DMS79 (cell line): Measurements from ENCODE around the gene NMT1.
"Not testable (repeated sequence)": the region's sequence is repeated elsewhere in the genome, so short reads cannot be mapped to it uniquely, and the experiment has no call there.

Experiments used
- DNase-seq: peaks from one replicate; lab custom pipeline; 2025; lab: John Stamatoyannopoulos, UW

Gene NMT1

DNA sequence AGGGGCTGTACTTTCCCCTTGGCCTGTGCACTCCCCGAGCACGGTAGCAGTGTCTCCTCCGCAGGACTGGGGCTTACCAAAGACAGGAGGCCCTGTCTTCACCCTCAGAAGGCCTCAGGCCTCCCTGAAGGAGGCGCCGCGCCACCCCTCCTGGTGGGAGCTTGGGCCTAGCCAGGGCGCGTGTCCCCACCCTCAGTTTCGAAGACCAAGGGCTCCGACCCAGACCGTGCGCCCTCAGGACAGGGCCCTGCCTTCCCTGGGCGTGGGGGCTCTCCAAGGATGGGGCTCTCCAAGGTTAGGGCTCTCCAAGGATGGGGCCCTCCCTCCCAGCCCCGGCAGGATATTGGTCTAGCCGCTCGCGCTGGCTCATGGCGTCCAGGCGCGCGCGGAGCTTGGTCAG lies 59.4 kb downstream of the NMT1 start:
- DNase-seq = no peak

DNA sequence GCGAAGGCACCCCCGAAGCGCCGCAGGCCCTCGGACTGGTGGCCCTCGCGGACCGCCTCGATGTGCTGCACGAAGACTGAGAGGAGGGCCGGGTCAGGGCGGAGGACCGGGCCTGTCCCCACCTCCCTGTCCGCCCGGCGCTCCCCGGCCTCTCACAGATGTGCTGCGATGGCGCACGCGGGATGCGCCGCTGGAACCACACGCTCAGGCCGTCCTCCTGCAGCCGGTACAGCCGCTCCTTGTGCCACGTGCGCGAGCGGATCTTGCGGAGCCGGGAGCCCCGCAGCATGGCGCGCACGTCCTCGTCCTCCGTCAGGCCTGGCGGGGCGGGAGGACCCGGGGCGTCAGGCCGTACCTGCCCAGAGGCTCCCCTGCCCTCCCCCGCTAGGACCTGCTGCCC lies 59.9 kb downstream of the NMT1 start:
- no peak for DNase-seq

DNA sequence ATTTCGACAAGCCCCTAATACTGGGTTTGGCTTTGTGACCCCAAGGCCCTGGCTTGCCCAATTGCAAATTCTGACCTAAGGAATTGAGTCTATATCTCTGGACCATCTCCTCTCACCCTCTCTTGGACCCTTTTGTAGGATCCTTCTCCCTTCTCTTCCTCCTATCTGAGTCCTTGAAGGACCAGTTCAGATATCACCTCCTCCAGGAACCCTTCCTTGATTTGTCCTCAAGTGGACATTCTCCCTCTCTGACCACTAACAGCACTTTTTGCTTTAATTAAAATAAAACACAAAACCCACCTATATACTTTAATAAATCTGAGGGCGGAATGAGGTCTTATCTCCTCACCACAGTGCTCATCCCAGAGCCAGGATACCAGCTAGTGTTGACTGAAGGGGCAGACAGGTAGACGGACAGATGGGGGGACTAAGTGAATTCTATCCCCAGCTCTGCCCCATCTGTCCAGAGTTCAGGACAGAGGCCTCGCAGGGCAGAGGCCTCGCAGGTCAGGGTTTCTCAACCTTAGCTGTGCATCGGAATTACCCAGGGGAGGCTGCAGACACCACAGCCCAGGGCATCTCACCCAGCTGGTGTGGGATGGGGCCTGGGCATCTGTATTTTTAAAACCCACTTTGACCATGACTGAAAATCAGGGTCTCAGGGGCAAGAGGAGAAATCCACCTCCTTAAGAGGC lies 62.1 kb downstream of the NMT1 start:
- no peak for DNase-seq

DNA sequence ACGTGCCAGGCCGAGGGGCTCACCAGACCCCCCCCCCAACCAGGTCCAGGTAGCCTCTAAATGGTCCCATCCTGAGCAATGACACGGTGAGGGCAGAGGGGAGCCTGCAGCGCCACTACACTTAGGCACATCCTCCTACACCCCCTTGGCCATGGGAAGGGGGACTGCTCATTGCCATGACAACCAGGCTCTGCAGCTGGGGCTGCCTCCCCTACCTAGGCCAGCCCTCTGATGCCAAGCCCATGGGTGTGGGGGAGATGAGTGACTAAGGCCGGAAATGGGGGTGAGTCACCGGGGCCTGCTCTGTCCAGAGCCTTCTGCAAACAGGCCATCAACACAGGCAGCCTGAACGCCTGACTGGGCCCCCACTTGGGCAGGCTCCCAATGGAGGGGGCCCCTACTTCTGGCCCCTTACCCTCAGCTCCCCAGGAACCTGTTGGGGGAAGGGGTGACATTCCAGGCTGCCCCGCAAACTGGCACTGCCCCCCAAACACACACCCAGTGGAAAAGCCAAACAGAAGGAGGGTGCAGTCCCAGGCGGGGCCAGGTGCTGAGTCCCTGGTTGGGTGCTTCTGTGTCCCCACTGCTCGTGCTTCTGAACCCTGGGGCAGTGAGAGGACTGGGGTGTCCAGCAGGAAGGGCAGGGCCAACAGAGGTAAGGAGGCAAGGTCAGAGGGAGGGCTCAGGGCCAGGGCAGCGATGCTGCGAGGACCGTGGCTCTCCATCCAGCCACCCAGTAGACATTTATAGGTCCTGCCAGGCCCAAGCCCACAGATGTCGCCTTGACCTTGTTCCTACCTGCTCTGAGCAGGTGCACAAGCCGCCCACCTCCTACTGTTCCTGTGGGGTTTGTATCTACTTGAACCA lies 63.0 kb downstream of the NMT1 start:
- no peak for DNase-seq

GRCh38 chr17:45124797-45125122 lies 63.6 kb downstream of the NMT1 start:
- DNase-seq = not testable (repeated sequence)

DNA sequence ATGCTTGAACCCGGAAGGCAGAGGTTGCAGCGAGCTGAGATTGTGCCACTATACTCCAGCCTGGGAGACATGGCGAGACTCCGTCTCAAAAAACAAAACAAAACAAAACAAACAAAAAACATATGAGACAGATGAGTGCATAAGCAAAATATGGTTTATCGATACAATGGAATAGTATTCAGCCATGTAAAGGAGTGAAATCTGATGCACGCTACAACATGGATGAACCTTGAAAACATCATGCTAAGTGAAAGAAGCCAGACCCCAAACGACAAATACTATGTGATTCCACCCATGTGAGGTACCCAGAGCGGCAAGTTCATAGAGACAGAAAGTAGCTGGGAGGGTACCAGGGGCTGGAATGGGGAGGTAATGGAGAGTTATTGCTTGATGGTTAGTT lies 64.4 kb downstream of the NMT1 start:
- DNase-seq = no peak

DNA sequence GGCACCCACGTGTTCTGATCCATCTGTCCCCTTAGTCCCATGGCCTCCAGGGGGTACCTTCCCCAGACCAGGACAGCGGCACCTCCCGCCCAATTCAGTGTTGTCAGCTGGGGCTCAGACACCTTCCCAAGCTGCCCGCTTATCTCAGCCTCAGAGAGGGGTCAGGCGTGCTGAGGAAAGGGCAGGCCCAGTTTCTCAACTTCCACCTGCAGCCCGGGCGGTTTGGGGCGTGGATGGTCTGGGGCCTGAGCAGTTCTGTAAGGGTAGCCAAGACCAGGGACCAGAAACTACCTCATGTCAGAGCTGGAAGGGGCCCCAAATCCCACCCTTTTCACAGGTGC lies 66.1 kb downstream of the NMT1 start:
- no peak for DNase-seq

DNA sequence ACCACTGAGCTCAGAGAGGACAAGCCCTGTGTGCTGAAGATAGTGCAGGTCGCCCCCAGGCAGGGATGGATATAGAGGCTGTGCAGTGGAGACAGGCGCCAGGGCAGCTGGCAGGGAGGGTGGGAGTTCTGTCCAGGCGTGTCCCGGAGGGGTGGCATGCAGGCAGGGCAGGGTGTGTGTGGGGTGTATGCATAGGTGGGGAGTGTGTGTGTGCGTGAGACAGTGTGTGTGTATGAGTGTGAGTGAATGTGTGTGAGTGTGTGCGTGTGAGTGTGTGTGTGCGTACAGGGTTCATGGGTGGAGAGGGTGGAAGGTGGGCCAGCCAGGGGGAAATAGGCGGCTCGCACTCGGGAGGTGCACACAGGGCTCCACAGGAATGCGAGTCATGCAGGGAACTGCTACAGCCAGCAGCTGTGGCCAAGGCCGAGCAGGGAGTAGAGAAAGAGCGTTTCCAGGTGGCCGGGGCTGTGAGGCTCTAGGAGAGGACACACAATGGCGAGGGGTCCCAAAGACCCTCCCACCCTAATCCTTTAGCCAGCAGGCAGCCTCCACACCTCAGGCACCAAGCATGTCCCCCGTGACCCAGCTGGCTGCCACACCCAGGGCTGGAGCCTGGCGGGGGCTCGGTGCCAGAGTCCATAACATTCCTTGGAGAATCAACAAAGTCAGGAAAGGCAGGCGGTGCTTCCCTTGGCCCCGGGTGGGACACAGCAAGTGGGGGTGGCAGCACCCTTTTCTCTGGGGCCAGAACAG lies 66.6 kb downstream of the NMT1 start:
- no peak for DNase-seq

DNA sequence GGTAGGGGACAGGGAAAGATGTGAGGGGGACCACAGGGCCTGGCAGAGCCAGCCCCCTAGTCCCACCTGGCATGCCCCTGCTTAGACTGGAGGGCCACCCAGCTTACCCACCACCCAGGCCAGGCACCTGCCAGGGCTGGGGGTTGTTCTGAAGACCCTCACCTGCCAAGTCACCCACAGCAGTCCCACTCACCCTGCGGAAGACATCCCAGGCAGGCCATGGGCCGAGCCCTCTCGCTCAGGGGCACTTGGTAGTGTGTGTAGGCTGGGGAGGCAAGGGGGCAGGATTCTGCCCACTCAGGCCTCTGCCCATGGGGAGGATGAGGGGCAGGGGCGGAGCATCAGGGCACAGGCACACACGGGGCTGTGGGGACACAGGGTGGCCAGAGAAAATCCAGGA lies 67.2 kb downstream of the NMT1 start:
- DNase-seq = no peak

DNA sequence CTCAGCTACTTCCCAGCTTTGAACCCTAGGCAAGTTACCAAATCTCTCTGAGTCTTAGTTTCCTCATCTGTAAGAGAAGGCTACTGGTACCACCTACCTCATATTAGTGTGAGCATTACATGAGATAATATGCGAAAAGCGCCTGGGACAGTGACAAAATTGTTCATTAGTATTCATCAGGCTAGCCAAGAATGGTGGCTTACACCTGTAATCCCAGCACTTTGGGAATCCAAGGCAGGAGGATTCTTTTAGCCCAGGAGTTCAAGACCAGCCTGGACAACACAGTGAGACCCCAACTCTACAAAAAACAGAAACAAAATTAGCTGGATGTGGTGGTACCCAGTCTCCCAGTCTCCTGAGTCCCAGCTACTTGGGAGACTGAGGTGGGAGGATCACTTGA lies 67.9 kb downstream of the NMT1 start:
- no peak for DNase-seq

DNA sequence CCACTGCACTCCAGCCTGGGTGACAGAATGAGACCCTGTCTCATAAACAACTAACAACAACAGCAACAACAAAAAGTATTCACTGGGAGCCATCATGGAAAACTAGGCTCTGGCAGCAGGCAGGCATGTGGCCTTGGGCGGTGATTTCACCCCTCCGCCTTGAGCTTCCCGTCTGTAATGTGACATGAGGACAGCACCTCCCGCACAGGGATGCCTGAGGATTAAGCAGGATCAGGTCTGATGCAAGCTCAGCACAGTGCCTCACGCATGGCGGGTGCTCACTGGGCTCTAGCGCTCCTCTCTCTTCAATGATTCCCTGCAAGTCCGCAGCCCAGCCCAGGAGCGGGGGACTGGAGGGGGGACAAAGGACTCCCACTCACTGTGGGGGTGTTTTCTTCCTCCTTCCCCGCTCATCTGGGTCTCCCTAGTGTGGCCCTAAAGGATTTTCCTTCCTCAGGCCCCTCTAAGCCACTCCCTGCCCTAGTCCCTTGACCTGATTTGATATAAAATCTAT lies 68.4 kb downstream of the NMT1 start:
- DNase-seq = no peak

GRCh38 chr17:45129940-45130680 lies 69.0 kb downstream of the NMT1 start:
- DNase-seq = no peak

DNA sequence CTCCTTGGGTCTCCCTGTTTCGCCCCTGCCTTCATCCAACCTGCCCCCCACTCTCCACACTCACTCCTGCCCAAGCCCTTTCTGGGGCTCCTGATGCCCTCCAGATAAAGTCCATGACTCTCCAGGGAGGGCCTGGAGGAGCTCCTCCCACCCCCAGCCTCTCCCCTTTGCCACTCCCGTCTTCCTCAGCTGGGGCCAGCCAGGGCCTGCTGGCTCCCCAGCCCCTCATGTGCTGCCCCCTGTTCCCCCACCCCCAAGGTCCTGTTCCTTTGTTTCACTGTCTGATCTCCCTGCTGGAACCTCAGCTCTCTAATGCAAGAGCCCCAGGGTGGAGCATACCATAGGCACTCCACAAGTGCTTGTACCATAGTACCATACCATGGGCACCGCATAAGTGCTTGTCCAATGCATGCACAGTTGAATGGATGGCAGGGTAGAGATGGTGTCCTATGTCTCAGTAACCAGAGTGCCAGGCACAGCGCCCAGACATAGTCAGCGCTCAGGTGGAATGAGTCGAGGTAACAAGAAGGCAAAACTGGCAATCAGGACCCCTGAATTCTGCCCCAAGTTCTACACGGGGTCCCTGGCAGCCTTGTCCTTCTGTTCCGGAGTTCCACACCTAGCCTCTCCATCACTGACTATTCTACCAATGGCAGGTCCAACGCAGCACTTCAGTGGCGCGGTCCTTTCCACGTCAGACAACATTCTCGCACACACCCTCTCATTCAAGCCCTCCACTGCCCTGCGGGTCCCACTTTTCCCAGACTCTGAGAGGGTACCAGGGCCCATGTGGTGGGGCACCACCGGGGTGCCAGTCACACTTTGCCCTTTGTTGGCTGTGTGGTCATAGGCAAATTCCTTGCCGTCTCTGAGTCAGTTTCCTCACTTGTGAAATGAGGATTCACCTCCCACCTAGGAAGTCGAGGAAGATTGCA lies 69.8 kb downstream of the NMT1 start:
- DNase-seq = no peak

DNA sequence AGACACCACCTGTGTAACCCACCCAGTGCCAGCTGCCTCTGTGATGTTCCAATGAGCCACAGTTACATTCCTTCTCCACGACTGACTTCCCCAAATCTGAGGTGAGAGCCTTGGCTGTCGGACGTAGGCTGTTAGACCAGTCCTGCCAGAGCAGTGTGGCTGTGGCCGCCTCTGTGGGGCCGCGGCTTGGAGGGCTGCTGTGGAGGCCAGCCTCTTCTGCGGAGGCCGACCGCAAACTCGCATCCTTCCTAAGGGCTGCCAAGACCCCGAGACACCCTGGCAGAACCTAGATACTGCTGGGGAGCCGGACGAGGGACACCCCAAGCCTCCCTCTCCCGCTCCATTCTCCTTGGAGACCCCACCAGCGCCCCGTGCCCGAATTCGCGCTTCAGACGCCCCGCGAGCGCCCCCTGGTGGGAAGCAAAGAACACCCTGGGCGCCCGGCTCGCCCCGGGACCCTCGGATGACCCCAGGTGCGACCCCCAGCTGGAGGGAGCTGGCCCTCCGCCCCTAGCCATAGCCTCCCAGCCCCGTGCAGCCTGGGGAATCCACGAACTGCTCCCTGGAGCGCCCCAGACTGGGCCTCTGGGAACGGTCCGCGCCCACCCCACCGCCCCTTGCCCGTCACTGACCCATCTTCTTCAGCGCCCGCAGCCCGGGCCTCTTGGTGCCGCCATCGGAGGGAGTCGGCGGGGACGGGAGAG lies 70.7 kb downstream of the NMT1 start:
- no peak for DNase-seq

DNA sequence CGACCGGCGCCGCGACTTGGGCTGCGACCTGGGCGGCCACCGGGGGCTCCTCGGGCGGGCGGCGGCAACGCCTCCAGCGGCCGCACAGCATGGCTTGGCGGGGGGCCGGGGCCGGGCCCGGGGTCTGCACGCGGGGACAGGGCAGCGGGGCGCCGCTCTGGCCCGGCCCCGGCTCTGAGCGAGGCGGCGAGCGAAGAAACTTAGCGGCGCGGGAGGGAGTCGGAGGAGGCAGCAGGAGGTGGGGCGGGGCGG lies 71.1 kb downstream of the NMT1 start, which contains the start of gene PLCD3:
Gene PLCD3 (minus strand): TSS at position 196 of the 252 bp plus-strand sequence. CDS start 105 bp downstream, at position 91.
- DNase-seq = peak; percentile 43

GRCh38 chr17:45132572-45133463 lies 71.7 kb downstream of the NMT1 start:
- DNase-seq = peak; percentile 43

DNA sequence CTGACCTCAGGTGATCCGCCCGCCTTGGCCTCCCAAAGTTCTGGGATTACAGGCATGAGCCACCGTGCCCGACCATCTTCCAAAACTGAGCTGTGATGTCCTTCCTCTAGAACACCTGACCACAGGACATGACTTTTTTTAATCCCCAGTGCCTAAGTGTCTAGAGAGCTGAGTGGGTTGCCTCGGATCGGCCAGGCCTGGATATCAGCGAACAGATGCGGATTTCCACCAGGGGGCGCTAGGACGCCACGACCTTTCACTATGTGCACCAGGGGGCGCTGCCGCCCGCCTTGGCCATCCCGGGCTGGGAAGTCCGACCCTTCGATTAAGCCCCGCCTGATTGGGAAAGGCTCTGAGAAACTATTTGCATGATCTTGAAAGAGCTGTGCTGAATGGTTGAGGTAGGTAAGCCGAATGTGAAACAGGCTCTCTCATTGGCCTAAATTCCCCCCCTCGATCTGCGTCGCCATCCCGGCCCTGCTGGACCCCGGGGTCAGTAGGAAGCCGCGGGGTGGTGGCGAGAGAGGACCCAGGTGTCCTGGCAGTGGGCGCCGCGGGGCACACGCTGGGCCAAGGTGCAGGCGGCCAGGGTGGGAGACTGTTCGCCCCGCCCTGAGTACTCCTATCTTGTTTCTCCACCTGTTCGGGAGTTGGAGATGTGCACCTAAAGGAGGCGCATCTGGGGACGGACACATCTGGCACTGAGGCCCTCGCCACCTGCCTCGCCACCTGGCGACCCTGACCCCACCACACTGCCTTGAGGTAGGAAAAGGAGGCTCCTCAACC lies 74.3 kb downstream of the NMT1 start, which contains the start of gene ACBD4:
Gene ACBD4 (plus strand): TSS at position 496 of the 786 bp plus-strand sequence. CDS start 458 bp downstream, outside the sequence.
- DNase-seq = peak; percentile 95

DNA sequence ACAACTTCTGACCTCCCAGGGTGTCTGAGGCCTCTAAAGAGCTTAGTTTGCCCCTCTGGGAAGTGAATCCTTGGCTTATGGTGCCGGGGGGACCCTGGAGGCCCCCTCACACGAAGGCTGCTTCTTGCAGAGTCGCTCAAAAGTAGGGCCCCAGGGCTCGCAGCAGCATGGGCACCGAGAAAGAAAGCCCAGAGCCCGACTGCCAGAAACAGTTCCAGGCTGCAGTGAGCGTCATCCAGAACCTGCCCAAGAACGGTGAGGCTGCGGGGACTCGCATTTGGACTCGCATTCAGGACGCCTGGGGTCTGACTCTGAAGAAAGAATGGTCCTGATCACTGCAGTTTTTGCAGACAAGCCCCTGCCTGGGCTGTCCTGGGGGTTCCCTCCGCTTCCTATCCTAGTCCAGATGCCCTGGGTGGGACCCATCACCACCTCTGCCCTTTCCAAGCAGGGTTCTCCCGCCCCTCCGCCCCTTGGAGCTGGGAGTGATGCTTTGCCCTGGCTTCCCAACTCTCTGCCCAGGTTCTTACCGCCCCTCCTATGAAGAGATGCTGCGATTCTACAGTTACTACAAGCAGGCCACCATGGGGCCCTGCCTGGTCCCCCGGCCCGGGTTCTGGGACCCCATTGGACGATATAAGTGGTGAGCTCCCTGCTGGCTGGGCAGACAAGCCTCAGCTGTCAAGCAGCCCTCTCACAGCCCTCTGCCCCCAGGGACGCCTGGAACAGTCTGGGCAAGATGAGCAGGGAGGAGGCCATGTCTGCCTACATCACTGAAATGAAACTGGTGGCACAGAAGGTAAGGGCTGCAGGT lies 75.1 kb downstream of the NMT1 start:
- no peak for DNase-seq
